WTC11 (cell line): ENCODE measurements around the gene RHBG. TPM values are rescaled to one million over a fixed set of nuclear protein-coding genes. Genes with fewer than 3 reads are reported as not detected.
A peak's percentile ranks its signal among the peaks of the same experiment; 100 is the strongest.

Source experiments
- ATAC-seq: fragments of 200-7000 bp; cut with Tn5 transposase; 2 replicates; pipeline ENCODE4 v1.10.0; 2021; ENCODE audit warnings: mild to moderate bottlenecking, moderate library complexity
- CTCF ChIA-PET: fragments of 300-600 bp; sonication (Branson Sonifier 250); formaldehyde crosslinking; loops from one replicate; lab custom pipeline; 2021; ENCODE audit warnings: antibody characterized with exemption; lab: Charles Lee
- POLR2A ChIA-PET: fragments of 350-600 bp; sonication (Branson Sonifier 250); formaldehyde crosslinking; loops from one replicate; lab custom pipeline; 2021; ENCODE audit warnings: antibody characterized with exemption; lab: Charles Lee
- DNase-seq: peaks from one replicate; pipeline ENCODE4 v3.0.0; 2021; ENCODE audit warnings: low spot score
- H3K27ac Mint-ChIP-seq: 2 replicates; pipeline ENCODE4 v1.8.0; 2021; ENCODE audit warnings: mixed read lengths
- H3K27me3 Mint-ChIP-seq: 2 replicates; pipeline ENCODE4 v1.8.0; 2021; ENCODE audit warnings: low read depth, mild to moderate bottlenecking, moderate library complexity, mixed read lengths
- H3K36me3 Mint-ChIP-seq: 2 replicates; pipeline ENCODE4 v1.8.0; 2021; ENCODE audit warnings: mixed read lengths
- H3K4me1 Mint-ChIP-seq: 2 replicates; pipeline ENCODE4 v1.8.0; 2022; ENCODE audit warnings: mixed read lengths
- H3K4me3 Mint-ChIP-seq: 2 replicates; pipeline ENCODE4 v1.8.0; 2021; ENCODE audit warnings: mild to moderate bottlenecking, moderate library complexity, mixed read lengths
- H3K9me3 Mint-ChIP-seq: 2 replicates; pipeline ENCODE4 v1.8.0; 2021; ENCODE audit warnings: mixed read lengths
- CREB1 ChIP-seq: sonication (generic); formaldehyde crosslinking; IDR thresholded peaks from 2 replicates; pipeline ENCODE4 v1.8.0; 2023; ENCODE audit warnings: mild to moderate bottlenecking, missing genetic modification reagents
- CREM ChIP-seq: sonication (generic); formaldehyde crosslinking; IDR thresholded peaks from 2 replicates; pipeline ENCODE4 v1.8.1; 2022; ENCODE audit warnings: mild to moderate bottlenecking, missing genetic modification reagents, moderate library complexity
- ETV6 ChIP-seq: sonication (generic); formaldehyde crosslinking; IDR thresholded peaks from 2 replicates; pipeline ENCODE4 v1.8.1; 2022; ENCODE audit warnings: mild to moderate bottlenecking, missing genetic modification reagents
- FOXK1 ChIP-seq: sonication (generic); formaldehyde crosslinking; IDR thresholded peaks from 2 replicates; pipeline ENCODE4 v1.8.0; 2022; ENCODE audit warnings: mild to moderate bottlenecking, moderate library complexity, missing genetic modification reagents
- FOXP1 ChIP-seq: sonication (generic); formaldehyde crosslinking; IDR thresholded peaks from 2 replicates; pipeline ENCODE4 v1.8.0; 2022; ENCODE audit warnings: missing genetic modification reagents, mild to moderate bottlenecking, moderate library complexity, borderline replicate concordance
- GABPB1 ChIP-seq: sonication (generic); formaldehyde crosslinking; IDR thresholded peaks from 2 replicates; pipeline ENCODE4 v1.8.1; 2023; ENCODE audit warnings: mild to moderate bottlenecking, missing genetic modification reagents
- GTF2I ChIP-seq: fragments of 250-450 bp; sonication (Bioruptor Pico); conservative IDR thresholded peaks from 2 replicates; pipeline ENCODE4 v1.4.0; 2021; ENCODE audit warnings: mild to moderate bottlenecking
- HMGA2 ChIP-seq: fragments of 250-450 bp; sonication (Bioruptor Pico); IDR thresholded peaks from 2 replicates; pipeline ENCODE4 v1.4.0; 2021; ENCODE audit warnings: mild to moderate bottlenecking, moderate library complexity
- JUN ChIP-seq: sonication (generic); formaldehyde crosslinking; IDR thresholded peaks from 2 replicates; pipeline ENCODE4 v1.8.0; 2023; ENCODE audit warnings: mild to moderate bottlenecking, missing genetic modification reagents
- KAT7 ChIP-seq: sonication (generic); formaldehyde crosslinking; IDR thresholded peaks from 2 replicates; pipeline ENCODE4 v1.8.1; 2023; ENCODE audit warnings: missing genetic modification reagents, mild to moderate bottlenecking, borderline replicate concordance
- MYBL2 ChIP-seq: sonication (generic); formaldehyde crosslinking; IDR thresholded peaks from 2 replicates; pipeline ENCODE4 v1.8.1; 2023; ENCODE audit warnings: mild to moderate bottlenecking, moderate library complexity, missing genetic modification reagents
- NR1H2 ChIP-seq: sonication (generic); formaldehyde crosslinking; IDR thresholded peaks from 2 replicates; pipeline ENCODE4 v1.9.0; 2021; ENCODE audit warnings: mild to moderate bottlenecking, moderate library complexity, missing genetic modification reagents
- NR2C2 ChIP-seq: sonication (generic); formaldehyde crosslinking; IDR thresholded peaks from 2 replicates; pipeline ENCODE4 v1.8.0; 2022; ENCODE audit warnings: mild to moderate bottlenecking, missing genetic modification reagents
- RELA ChIP-seq: sonication (generic); formaldehyde crosslinking; IDR thresholded peaks from 2 replicates; pipeline ENCODE4 v1.8.1; 2022; ENCODE audit warnings: missing genetic modification reagents, mild to moderate bottlenecking, borderline replicate concordance
- SP1 ChIP-seq: sonication (generic); formaldehyde crosslinking; conservative IDR thresholded peaks from 2 replicates; pipeline ENCODE4 v1.8.1; 2022; ENCODE audit warnings: missing genetic modification reagents
- TCF7 ChIP-seq: sonication (generic); formaldehyde crosslinking; IDR thresholded peaks from 2 replicates; pipeline ENCODE4 v1.8.0; 2022; ENCODE audit warnings: mild to moderate bottlenecking, low read depth, missing genetic modification reagents, moderate library complexity
- TP53 ChIP-seq: sonication (generic); formaldehyde crosslinking; IDR thresholded peaks from 2 replicates; pipeline ENCODE4 v1.8.1; 2023; ENCODE audit warnings: mild to moderate bottlenecking, missing genetic modification reagents
- ZBTB21 ChIP-seq: sonication (generic); formaldehyde crosslinking; IDR thresholded peaks from 2 replicates; pipeline ENCODE4 v1.8.1; 2023; ENCODE audit warnings: mild to moderate bottlenecking, missing genetic modification reagents, borderline replicate concordance
- ZNF219 ChIP-seq: sonication (generic); formaldehyde crosslinking; IDR thresholded peaks from 2 replicates; pipeline ENCODE4 v1.8.0; 2023; ENCODE audit warnings: missing genetic modification reagents, mild to moderate bottlenecking, borderline replicate concordance
- ZNF232 ChIP-seq: sonication (generic); formaldehyde crosslinking; IDR thresholded peaks from 2 replicates; pipeline ENCODE4 v1.8.0; 2022; ENCODE audit warnings: mild to moderate bottlenecking, missing genetic modification reagents
- ZNF263 ChIP-seq: sonication (generic); formaldehyde crosslinking; IDR thresholded peaks from 2 replicates; pipeline ENCODE4 v1.8.1; 2022; ENCODE audit warnings: low read depth, mild to moderate bottlenecking, moderate library complexity, missing genetic modification reagents
- ZNF317 ChIP-seq: sonication (generic); formaldehyde crosslinking; IDR thresholded peaks from 2 replicates; pipeline ENCODE4 v1.8.1; 2023; ENCODE audit warnings: low read depth, mild to moderate bottlenecking, moderate library complexity, missing genetic modification reagents, borderline replicate concordance
- total RNA-seq: library from RNA; stranded (reverse); gene quantifications from 3 replicates; pipeline ENCODE4 v1.2.3, GENCODE V29; 2021
- TF ChIP-seq, protein P1 (sequence below): fragments of 250-450 bp; sonication (Bioruptor Pico); IDR thresholded peaks from 2 replicates; pipeline ENCODE4 v1.9.0; 2021; ENCODE audit warnings: mild to moderate bottlenecking
- TF ChIP-seq, protein P2 (sequence below): fragments of 250-450 bp; sonication (Bioruptor Pico); IDR thresholded peaks from 2 replicates; pipeline ENCODE4 v1.8.0; 2021; ENCODE audit warnings: mild to moderate bottlenecking
- TF ChIP-seq, protein P3 (sequence below): sonication (generic); formaldehyde crosslinking; IDR thresholded peaks from 2 replicates; pipeline ENCODE4 v1.8.0; 2022; ENCODE audit warnings: mild to moderate bottlenecking, missing genetic modification reagents
- TF ChIP-seq, protein P4 (sequence below): sonication (generic); formaldehyde crosslinking; conservative IDR thresholded peaks from 2 replicates; pipeline ENCODE4 v1.8.1; 2022; ENCODE audit warnings: mild to moderate bottlenecking, missing genetic modification reagents
- TF ChIP-seq, protein P5 (sequence below): sonication (generic); formaldehyde crosslinking; IDR thresholded peaks from 2 replicates; pipeline ENCODE4 v1.8.1; 2023; ENCODE audit warnings: mild to moderate bottlenecking, missing genetic modification reagents
- TF ChIP-seq, protein P6 (sequence below): fragments of 250-450 bp; sonication (Bioruptor Pico); IDR thresholded peaks from 2 replicates; pipeline ENCODE4 v1.9.0; 2021; ENCODE audit warnings: moderate library complexity, mild to moderate bottlenecking, inconsistent platforms, borderline replicate concordance
- TF ChIP-seq, protein P7 (sequence below): sonication (generic); formaldehyde crosslinking; IDR thresholded peaks from 2 replicates; pipeline ENCODE4 v1.8.0; 2022; ENCODE audit warnings: mild to moderate bottlenecking, missing genetic modification reagents

The RHBG gene
- total RNA-seq, 1 experiment from 2014 or later: 1.9 TPM

DNA sequence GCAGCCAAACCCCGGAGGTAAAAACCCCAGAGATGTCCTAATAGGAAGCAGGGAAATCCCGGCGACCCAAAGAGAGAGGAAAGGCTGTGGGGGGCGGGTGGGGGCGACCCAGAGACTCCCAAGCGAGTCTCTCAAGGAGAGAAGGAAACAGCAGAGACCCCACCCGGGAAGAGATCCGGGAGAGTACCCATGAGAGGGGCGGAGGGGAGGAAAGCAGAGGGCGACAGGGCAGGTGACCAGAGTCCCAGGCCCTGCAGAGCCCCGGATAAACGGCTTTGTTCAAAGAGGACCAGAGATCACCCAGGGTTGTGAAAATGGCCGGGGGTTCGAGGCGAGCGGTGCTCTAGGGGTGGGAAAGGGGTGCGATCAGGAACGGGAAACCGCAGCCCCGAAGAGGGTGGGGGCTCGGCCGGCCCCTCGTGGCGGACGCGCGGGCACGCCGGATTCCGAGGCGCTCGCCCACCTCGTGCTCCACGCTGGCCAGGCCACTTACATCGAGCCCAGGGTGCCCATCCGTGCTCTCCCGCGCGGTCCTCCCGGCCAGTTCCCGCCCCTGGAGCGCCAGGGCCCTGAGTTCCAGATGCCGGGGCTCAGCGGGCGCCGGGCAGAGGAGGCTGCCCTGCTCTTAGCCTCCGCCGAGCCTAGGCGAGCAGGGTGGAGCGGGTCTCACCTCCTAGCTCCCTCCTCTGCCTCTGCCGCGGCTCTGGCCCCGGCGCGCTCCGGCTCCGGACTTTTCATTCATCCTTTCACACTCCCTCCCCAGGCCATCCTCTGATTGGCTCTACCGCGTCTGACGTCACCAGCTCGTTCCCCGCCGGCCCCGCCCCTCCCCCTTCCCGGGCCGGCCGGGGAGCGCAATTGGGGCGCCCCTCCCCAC, 52.3 kb downstream of the RHBG start:
- H3K4me1 Mint-ChIP-seq: peaks cover 34% of the 10 kb centered on the region
- peak overlapping the region; percentile 76 for H3K4me3 Mint-ChIP-seq
- H3K36me3 Mint-ChIP-seq: no peaks in the 10 kb centered on the region
- no peaks in the 10 kb centered on the region for H3K9me3 Mint-ChIP-seq
- ATAC-seq (peak; percentile 88), DNase-seq (peak; percentile 93)
- ChIA-PET CTCF (interaction anchor here (0.7 to 4.4 kb wide), 17 partner anchors 8 to 80 kb away, joined by 3 to 78 read pairs (median 5); partner anchors contain the start of genes MEF2D and RHBG), POLR2A (interaction anchor here (0.9 to 1.1 kb wide), 5 partner anchors 9 to 80 kb away, joined by 3 to 10 read pairs (median 4); partner anchors contain the start of gene MEF2D)
- H3K27ac Mint-ChIP-seq: no peak overlapping the region
- H3K27me3 Mint-ChIP-seq: peaks cover 100% of the 10 kb centered on the region
- TF ChIP-seq, protein P1, sequence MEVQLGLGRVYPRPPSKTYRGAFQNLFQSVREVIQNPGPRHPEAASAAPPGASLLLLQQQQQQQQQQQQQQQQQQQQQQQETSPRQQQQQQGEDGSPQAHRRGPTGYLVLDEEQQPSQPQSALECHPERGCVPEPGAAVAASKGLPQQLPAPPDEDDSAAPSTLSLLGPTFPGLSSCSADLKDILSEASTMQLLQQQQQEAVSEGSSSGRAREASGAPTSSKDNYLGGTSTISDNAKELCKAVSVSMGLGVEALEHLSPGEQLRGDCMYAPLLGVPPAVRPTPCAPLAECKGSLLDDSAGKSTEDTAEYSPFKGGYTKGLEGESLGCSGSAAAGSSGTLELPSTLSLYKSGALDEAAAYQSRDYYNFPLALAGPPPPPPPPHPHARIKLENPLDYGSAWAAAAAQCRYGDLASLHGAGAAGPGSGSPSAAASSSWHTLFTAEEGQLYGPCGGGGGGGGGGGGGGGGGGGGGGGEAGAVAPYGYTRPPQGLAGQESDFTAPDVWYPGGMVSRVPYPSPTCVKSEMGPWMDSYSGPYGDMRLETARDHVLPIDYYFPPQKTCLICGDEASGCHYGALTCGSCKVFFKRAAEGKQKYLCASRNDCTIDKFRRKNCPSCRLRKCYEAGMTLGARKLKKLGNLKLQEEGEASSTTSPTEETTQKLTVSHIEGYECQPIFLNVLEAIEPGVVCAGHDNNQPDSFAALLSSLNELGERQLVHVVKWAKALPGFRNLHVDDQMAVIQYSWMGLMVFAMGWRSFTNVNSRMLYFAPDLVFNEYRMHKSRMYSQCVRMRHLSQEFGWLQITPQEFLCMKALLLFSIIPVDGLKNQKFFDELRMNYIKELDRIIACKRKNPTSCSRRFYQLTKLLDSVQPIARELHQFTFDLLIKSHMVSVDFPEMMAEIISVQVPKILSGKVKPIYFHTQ (CRISPR knock-in tag): no peak
- no peak for TF ChIP-seq ZNF219 (CRISPR knock-in tag)
- no peak for TF ChIP-seq NR1H2 (CRISPR knock-in tag)
- TF ChIP-seq, protein P2, sequence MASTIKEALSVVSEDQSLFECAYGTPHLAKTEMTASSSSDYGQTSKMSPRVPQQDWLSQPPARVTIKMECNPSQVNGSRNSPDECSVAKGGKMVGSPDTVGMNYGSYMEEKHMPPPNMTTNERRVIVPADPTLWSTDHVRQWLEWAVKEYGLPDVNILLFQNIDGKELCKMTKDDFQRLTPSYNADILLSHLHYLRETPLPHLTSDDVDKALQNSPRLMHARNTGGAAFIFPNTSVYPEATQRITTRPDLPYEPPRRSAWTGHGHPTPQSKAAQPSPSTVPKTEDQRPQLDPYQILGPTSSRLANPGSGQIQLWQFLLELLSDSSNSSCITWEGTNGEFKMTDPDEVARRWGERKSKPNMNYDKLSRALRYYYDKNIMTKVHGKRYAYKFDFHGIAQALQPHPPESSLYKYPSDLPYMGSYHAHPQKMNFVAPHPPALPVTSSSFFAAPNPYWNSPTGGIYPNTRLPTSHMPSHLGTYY (CRISPR knock-in tag): no peak
- TF ChIP-seq SP1 (CRISPR knock-in tag): peak; percentile 58
- no peak; the same call in 1 of the 2 replicates for TF ChIP-seq ZNF317
- 0 out of 2 replicates have a peak, but pooled peaks have one; percentile 21 for TF ChIP-seq CREB1 (CRISPR knock-in tag)
- peak; percentile 40; the same call in 1 of the 2 replicates for TF ChIP-seq RELA
- TF ChIP-seq JUN: 0 out of 2 replicates have a peak, but pooled peaks have one; percentile 56
- TF ChIP-seq, protein P3, sequence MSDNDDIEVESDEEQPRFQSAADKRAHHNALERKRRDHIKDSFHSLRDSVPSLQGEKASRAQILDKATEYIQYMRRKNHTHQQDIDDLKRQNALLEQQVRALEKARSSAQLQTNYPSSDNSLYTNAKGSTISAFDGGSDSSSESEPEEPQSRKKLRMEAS (CRISPR knock-in tag): peak; percentile 89
- TF ChIP-seq CREM: peak; percentile 60; the same call in 1 of the 2 replicates
- TF ChIP-seq FOXP1 (CRISPR knock-in tag): peak; percentile 91
- TF ChIP-seq, protein P4, sequence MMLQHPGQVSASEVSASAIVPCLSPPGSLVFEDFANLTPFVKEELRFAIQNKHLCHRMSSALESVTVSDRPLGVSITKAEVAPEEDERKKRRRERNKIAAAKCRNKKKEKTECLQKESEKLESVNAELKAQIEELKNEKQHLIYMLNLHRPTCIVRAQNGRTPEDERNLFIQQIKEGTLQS: no peak
- TF ChIP-seq ZNF263 (CRISPR knock-in tag): peak; percentile 74
- TF ChIP-seq, protein P5, sequence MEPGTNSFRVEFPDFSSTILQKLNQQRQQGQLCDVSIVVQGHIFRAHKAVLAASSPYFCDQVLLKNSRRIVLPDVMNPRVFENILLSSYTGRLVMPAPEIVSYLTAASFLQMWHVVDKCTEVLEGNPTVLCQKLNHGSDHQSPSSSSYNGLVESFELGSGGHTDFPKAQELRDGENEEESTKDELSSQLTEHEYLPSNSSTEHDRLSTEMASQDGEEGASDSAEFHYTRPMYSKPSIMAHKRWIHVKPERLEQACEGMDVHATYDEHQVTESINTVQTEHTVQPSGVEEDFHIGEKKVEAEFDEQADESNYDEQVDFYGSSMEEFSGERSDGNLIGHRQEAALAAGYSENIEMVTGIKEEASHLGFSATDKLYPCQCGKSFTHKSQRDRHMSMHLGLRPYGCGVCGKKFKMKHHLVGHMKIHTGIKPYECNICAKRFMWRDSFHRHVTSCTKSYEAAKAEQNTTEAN (CRISPR knock-in tag): peak; percentile 67
- TF ChIP-seq ZBTB21: 0 out of 2 replicates have a peak, but pooled peaks have one; percentile 49
- no peak for TF ChIP-seq KAT7 (CRISPR knock-in tag)
- TF ChIP-seq, protein P6, sequence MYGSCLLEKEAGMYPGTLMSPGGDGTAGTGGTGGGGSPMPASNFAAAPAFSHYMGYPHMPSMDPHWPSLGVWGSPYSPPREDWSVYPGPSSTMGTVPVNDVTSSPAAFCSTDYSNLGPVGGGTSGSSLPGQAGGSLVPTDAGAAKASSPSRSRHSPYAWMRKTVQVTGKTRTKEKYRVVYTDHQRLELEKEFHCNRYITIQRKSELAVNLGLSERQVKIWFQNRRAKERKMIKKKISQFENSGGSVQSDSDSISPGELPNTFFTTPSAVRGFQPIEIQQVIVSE: no peak
- TF ChIP-seq, protein P7, sequence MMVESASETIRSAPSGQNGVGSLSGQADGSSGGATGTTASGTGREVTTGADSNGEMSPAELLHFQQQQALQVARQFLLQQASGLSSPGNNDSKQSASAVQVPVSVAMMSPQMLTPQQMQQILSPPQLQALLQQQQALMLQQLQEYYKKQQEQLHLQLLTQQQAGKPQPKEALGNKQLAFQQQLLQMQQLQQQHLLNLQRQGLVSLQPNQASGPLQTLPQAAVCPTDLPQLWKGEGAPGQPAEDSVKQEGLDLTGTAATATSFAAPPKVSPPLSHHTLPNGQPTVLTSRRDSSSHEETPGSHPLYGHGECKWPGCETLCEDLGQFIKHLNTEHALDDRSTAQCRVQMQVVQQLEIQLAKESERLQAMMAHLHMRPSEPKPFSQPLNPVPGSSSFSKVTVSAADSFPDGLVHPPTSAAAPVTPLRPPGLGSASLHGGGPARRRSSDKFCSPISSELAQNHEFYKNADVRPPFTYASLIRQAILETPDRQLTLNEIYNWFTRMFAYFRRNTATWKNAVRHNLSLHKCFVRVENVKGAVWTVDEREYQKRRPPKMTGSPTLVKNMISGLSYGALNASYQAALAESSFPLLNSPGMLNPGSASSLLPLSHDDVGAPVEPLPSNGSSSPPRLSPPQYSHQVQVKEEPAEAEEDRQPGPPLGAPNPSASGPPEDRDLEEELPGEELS (CRISPR knock-in tag): peak; percentile 82
- 0 out of 2 replicates have a peak, but pooled peaks have one; percentile 3 for TF ChIP-seq GTF2I (CRISPR knock-in tag)
- TF ChIP-seq TCF7 (CRISPR knock-in tag): no peak
- TF ChIP-seq FOXK1: no peak
- peak; percentile 60 for TF ChIP-seq ETV6 (CRISPR knock-in tag)
- 0 out of 2 replicates have a peak, but pooled peaks have one; percentile 59 for TF ChIP-seq NR2C2 (CRISPR knock-in tag)
- 0 out of 2 replicates have a peak, but pooled peaks have one; percentile 30 for TF ChIP-seq TP53
- TF ChIP-seq GABPB1: no peak
- TF ChIP-seq ZNF232: peak; percentile 75; the same call in 1 of the 2 replicates
- TF ChIP-seq MYBL2: peak; percentile 88
- TF ChIP-seq HMGA2 (CRISPR knock-in tag): no peak
